Right lobe of liver (tissue), 6 donors: ENCODE data around the gene DNAJA4. TPM values are rescaled to one million over a fixed set of nuclear protein-coding genes. Genes with fewer than 3 reads are reported as not detected.
"Not testable (repeated sequence)": the region's sequence is repeated elsewhere in the genome, so short reads cannot be mapped to it uniquely, and the experiment has no call there.

Source experiments
- ATAC-seq, 4 donors: fragments of 200-7000 bp; cut with Tn5 transposase; one replicate each; pipeline ENCODE4 v1.9.1; 2020; ENCODE audit warnings: mild to moderate bottlenecking in 4 of 4, moderate library complexity in 4 of 4
- DNase-seq, 3 donors: peaks; one replicate each; pipeline ENCODE4 v3.0.0-alpha.2; 2020
- H3K27ac ChIP-seq, 3 donors: fragments of 200-600 bp; one replicate each; pipeline ENCODE4 v1.8.0; 2022
- H3K27me3 ChIP-seq, 2 donors: fragments of 200-600 bp; one replicate each; pipeline ENCODE4 v1.8.0; 2022
- H3K36me3 ChIP-seq, 4 donors: fragments of 200-600 bp; sonication (generic) in 1 of 4; one replicate each; pipeline versions ENCODE4 v1.5.1 to v1.8.0; 2017 to 2022; ENCODE audit warnings: control low read depth in 1 of 4
- H3K4me1 ChIP-seq, 4 donors: fragments of 200-600 bp; sonication (generic) in 1 of 4; one replicate each; pipeline versions ENCODE4 v1.5.1 to v1.8.0; 2017 to 2022; ENCODE audit warnings: control low read depth in 1 of 4
- H3K4me3 ChIP-seq, 3 donors: fragments of 200-600 bp; one replicate each; pipeline ENCODE4 v1.8.0; 2022
- H3K9me3 ChIP-seq, 4 donors: fragments of 200-600 bp; sonication (generic) in 1 of 4; one replicate each; pipeline versions ENCODE4 v1.5.1 to v1.8.0; 2017 to 2022; ENCODE audit warnings: control low read depth in 1 of 4
- POLR2A ChIP-seq: fragments of 450-650 bp; IDR thresholded peaks from one replicate; pipeline ENCODE4 v1.6.1; 2017; ENCODE audit warnings: antibody characterized with exemption, mild to moderate bottlenecking
- WGBS: methylation state at CpG from one replicate; pipeline ENCODE4 v1.1.6; 2018; ENCODE audit warnings: low coverage, low lambda C conversion rate; ENCODE audit not compliant: insufficient coverage; ENCODE audit errors: missing lambda C conversion rate; 5-methylcytosine and 5-hydroxymethylcytosine counted together
- intact Hi-C, 2 donors: fragments of 100-400 bp; cut with DNase I; formaldehyde crosslinking; loops; one replicate each; pipeline versions ENCODE4 v1.11.2 to v1.14.1; 2022
- total RNA-seq, 6 experiments: library from RNA; depleted of rRNA in 2 of 6; stranded (reverse); fragments of >200 nt in 2 of 6; fragmentation: NEBNext Ultra II Directional in 3 of 6; extraction: Animal tissue kit (Norgen Biotek cat#: 25700) in 3 of 6; gene quantifications; one replicate each; pipeline versions ENCODE4 v1.1.0 to v1.2.4, GENCODE V29; 2016 to 2023
- TF ChIP-seq, protein P1 (sequence below), 4 donors: fragments of 200-600 bp in 3 of 4; fragments of 450-650 bp in 1 of 4; IDR thresholded peaks; one replicate each; pipeline versions ENCODE4 v1.5.1 to v1.8.0; 2016 to 2022; ENCODE audit warnings: antibody characterized with exemption in 4 of 4, mild to moderate bottlenecking in 2 of 4
- donor health status: DM: no; HTN: yes; CAD: no.
- donor health status: DM: no; HTN: no; CAD: no.
- donor health status: DM: no; HTN: no; CAD: no.
- donor health status: DM: no; HTN: yes; CAD: no.
- donor health status: DM: no; HTN: yes; CAD: no.

The DNAJA4 gene
- total RNA-seq, 6 experiments from 2014 or later = 0.73 to 3.4 (median 1.9) TPM

- H3K4me3 ChIP-seq = no peak overlapping the region
- intact Hi-C loops = loop anchor here in 1 of 2 donors (5.0 kb wide), 2 partner anchors 48 to 118 kb away; no protein-coding TSS in a partner anchor
- H3K27me3 ChIP-seq = no peaks in the 10 kb centered on the region
- no peak for DNase-seq
- ATAC-seq = no peak
- no peaks in the 10 kb centered on the region for H3K9me3 ChIP-seq
- WGBS = 61% methylated on average over 6 of the region's 7 CpGs
- no peak overlapping the region for H3K27ac ChIP-seq
- TF ChIP-seq POLR2A = no peak
- TF ChIP-seq, protein P1, sequence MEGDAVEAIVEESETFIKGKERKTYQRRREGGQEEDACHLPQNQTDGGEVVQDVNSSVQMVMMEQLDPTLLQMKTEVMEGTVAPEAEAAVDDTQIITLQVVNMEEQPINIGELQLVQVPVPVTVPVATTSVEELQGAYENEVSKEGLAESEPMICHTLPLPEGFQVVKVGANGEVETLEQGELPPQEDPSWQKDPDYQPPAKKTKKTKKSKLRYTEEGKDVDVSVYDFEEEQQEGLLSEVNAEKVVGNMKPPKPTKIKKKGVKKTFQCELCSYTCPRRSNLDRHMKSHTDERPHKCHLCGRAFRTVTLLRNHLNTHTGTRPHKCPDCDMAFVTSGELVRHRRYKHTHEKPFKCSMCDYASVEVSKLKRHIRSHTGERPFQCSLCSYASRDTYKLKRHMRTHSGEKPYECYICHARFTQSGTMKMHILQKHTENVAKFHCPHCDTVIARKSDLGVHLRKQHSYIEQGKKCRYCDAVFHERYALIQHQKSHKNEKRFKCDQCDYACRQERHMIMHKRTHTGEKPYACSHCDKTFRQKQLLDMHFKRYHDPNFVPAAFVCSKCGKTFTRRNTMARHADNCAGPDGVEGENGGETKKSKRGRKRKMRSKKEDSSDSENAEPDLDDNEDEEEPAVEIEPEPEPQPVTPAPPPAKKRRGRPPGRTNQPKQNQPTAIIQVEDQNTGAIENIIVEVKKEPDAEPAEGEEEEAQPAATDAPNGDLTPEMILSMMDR (IDR thresholded peaks at IDR 0.05) = no peak
- H3K4me1 ChIP-seq = no peaks in the 10 kb centered on the region
- H3K36me3 ChIP-seq = no peaks in the 10 kb centered on the region
Measured at GRCh38 chr15:78244893-78245292, 19.5 kb upstream of the DNAJA4 start.

- 83% methylated on average over 9 of the region's 14 CpGs for WGBS
- ATAC-seq, H3K4me3 ChIP-seq: not testable (repeated sequence)
Measured at GRCh38 chr15:78245392-78245791, 19.0 kb upstream of the DNAJA4 start.

GRCh38 chr15:78245976-78246620 is 18.3 kb upstream of the DNAJA4 start:
- H3K27me3 ChIP-seq, H3K4me1 ChIP-seq, intact Hi-C loops, H3K27ac ChIP-seq, H3K4me3 ChIP-seq, DNase-seq, H3K9me3 ChIP-seq, ATAC-seq, H3K36me3 ChIP-seq: not testable (repeated sequence)
- WGBS = no CpG with 5 or more reads among the region's 39 CpGs

More at GRCh38 chr15:78245392-78245791, 19.0 kb upstream of the DNAJA4 start:
- H3K27me3 ChIP-seq, H3K4me1 ChIP-seq, DNase-seq, H3K36me3 ChIP-seq, intact Hi-C loops, H3K27ac ChIP-seq, H3K9me3 ChIP-seq: not testable (repeated sequence)

GRCh38 chr15:78247911-78248310 is 16.5 kb upstream of the DNAJA4 start:
- intact Hi-C loops = no loop called here
- 55% methylated on average over 1 of the region's 1 CpG for WGBS
- ATAC-seq (no peak), DNase-seq (no peak)
- no peaks in the 10 kb centered on the region for H3K36me3 ChIP-seq
- no peaks in the 10 kb centered on the region for H3K4me1 ChIP-seq
- TF ChIP-seq, protein P1 (IDR thresholded peaks at IDR 0.05) = no peak
- no peaks in the 10 kb centered on the region for H3K9me3 ChIP-seq
- no peak overlapping the region for H3K27ac ChIP-seq
- H3K4me3 ChIP-seq = no peak overlapping the region
- no peaks in the 10 kb centered on the region for H3K27me3 ChIP-seq

DNA sequence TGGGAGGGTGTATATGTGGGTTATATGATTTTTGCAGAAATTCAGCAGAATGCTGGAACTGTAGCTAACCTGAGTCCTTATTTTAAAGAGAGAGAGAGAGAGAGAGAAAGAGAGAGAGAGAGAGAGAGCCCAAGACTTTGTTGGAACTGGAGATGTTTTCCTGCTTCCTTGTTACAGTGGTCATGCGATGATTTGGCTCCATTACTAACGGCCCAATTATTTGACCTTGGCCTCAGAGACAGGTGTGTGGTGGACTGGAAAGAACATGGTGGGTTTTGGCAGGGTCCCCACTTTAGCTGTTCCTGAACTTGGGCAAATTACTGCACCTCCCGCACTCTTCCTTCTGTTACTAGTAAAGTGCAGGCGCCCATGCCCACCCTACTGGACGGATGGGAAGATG is 15.2 kb upstream of the DNAJA4 start:
- intact Hi-C loops = no loop called here
- Histone ChIP-seq H3K36me3 (no peaks in the 10 kb centered on the region), H3K27me3 (no peaks in the 10 kb centered on the region), H3K9me3 (no peaks in the 10 kb centered on the region), H3K27ac (no peak overlapping the region), H3K4me3 (no peak overlapping the region), H3K4me1 (no peaks in the 10 kb centered on the region)
- ATAC-seq = no peak
- WGBS = 88% methylated on average over 3 of the region's 5 CpGs
- TF ChIP-seq, protein P1 (IDR thresholded peaks at IDR 0.05) = no peak
- no peak for DNase-seq
